Measurements from ENCODE around the gene SH2B2. TPM values are rescaled to one million over a fixed set of nuclear protein-coding genes. Genes with fewer than 3 reads are reported as not detected.

SH2B2 gene
- total and polyA plus RNA-seq, 7 donors: 13.1 to 36.3 (median 27.3) TPM

GRCh38 chr7:102283477-102284189 is 3.0 kb upstream of the SH2B2 start:
- no peak overlapping the region for H3K4me3 ChIP-seq
- no peaks in the 10 kb centered on the region for H3K36me3 ChIP-seq (ENCODE audit: insufficient read depth in 1 of 2, low read depth in 1 of 2)
- TF ChIP-seq, protein P1, sequence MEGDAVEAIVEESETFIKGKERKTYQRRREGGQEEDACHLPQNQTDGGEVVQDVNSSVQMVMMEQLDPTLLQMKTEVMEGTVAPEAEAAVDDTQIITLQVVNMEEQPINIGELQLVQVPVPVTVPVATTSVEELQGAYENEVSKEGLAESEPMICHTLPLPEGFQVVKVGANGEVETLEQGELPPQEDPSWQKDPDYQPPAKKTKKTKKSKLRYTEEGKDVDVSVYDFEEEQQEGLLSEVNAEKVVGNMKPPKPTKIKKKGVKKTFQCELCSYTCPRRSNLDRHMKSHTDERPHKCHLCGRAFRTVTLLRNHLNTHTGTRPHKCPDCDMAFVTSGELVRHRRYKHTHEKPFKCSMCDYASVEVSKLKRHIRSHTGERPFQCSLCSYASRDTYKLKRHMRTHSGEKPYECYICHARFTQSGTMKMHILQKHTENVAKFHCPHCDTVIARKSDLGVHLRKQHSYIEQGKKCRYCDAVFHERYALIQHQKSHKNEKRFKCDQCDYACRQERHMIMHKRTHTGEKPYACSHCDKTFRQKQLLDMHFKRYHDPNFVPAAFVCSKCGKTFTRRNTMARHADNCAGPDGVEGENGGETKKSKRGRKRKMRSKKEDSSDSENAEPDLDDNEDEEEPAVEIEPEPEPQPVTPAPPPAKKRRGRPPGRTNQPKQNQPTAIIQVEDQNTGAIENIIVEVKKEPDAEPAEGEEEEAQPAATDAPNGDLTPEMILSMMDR (IDR thresholded peaks at IDR 0.05): no peak
- H3K27ac ChIP-seq: no peak overlapping the region
- no peaks in the 10 kb centered on the region for H3K27me3 ChIP-seq (ENCODE audit: insufficient read depth in 3 of 3, low read length in 2 of 3)
- H3K4me1 ChIP-seq: peaks cover 21% of the 10 kb centered on the region
- WGBS, 3 donors: 80 to 83% (median 82%) methylated on average over 10 of the region's 10 CpGs
- no peak for DNase-seq
- intact Hi-C loops (cut with DNase I): loop anchor here in 1 of 2 donors (5.0 kb wide), 1 partner anchor 34 kb away; no protein-coding TSS in a partner anchor
- H3K9me3 ChIP-seq: no peaks in the 10 kb centered on the region
- ATAC-seq: no peak

GRCh38 chr7:102284399-102284798 is 2.3 kb upstream of the SH2B2 start:
- Histone ChIP-seq H3K27ac (no peak overlapping the region), H3K36me3 (ENCODE audit: insufficient read depth in 1 of 2, low read depth in 1 of 2) (no peaks in the 10 kb centered on the region), H3K9me3 (no peaks in the 10 kb centered on the region), H3K4me3 (no peak overlapping the region), H3K4me1 (peaks cover 22% of the 10 kb centered on the region), H3K27me3 (ENCODE audit: insufficient read depth in 3 of 3, low read length in 2 of 3) (no peaks in the 10 kb centered on the region)
- DNase-seq (no peak), ATAC-seq (no peak)
- 70 to 82% (median 74%) methylated on average over 12 of the region's 12 CpGs for WGBS, 3 donors
- TF ChIP-seq, protein P1 (IDR thresholded peaks at IDR 0.05): no peak
- intact Hi-C loops (cut with DNase I): loop anchor here in 1 of 2 donors (5.0 kb wide), 1 partner anchor 33 kb away; no protein-coding TSS in a partner anchor

GRCh38 chr7:102284891-102285539 is 1.7 kb upstream of the SH2B2 start:
- intact Hi-C loops (cut with DNase I): loop anchor here in 1 of 2 donors (5.0 kb wide), 1 partner anchor 32 kb away; no protein-coding TSS in a partner anchor
- TF ChIP-seq, protein P1 (IDR thresholded peaks at IDR 0.05): no peak
- Histone ChIP-seq H3K9me3 (no peaks in the 10 kb centered on the region), H3K4me3 (peak overlapping the region; percentile 81), H3K4me1 (peaks cover 22% of the 10 kb centered on the region), H3K36me3 (ENCODE audit: insufficient read depth in 1 of 2, low read depth in 1 of 2) (no peaks in the 10 kb centered on the region), H3K27me3 (ENCODE audit: insufficient read depth in 3 of 3, low read length in 2 of 3) (no peaks in the 10 kb centered on the region), H3K27ac (peak overlapping the region; percentile 92)
- 49 to 53% (median 52%) methylated on average over 19 of the region's 19 CpGs for WGBS, 3 donors
- DNase-seq: peak; percentile 58 to 76
- no peak for ATAC-seq

- Histone ChIP-seq H3K9me3 (no peaks in the 10 kb centered on the region), H3K4me3 (peak overlapping the region; percentile 81), H3K36me3 (ENCODE audit: insufficient read depth in 1 of 2, low read depth in 1 of 2) (no peaks in the 10 kb centered on the region), H3K27ac (peak overlapping the region; percentile 92), H3K4me1 (peaks cover 22% of the 10 kb centered on the region), H3K27me3 (ENCODE audit: insufficient read depth in 3 of 3, low read length in 2 of 3) (no peaks in the 10 kb centered on the region)
- ATAC-seq: no peak
- 29 to 35% (median 32%) methylated on average over 13 to 19 of the region's 19 CpGs for WGBS, 3 donors
- intact Hi-C loops (cut with DNase I): no loop called here
- TF ChIP-seq, protein P1 (IDR thresholded peaks at IDR 0.05): no peak
- DNase-seq: no peak
Observed at GRCh38 chr7:102285540-102286236, 980 bp upstream of the SH2B2 start.

Measured in psoas muscle (tissue), 8 donors.